SK-N-SH (cell line): ENCODE results near the gene CRTC1.

Experiments
- CTCF ChIP-seq: fragments of 200-600 bp; sonication (generic); IDR thresholded peaks from 2 replicates; pipeline ENCODE4 v1.6.1; 2017; ENCODE audit warnings: antibody characterized with exemption, mild to moderate bottlenecking, moderate library complexity
- EP300 ChIP-seq, 2 experiments: IDR thresholded peaks; 2 replicates each; pipeline versions ENCODE4 v1.4.0 to v1.6.1; 2012; ENCODE audit warnings: borderline replicate concordance in 1 of 2, low read depth in 1 of 2, low read length in 1 of 2
- EZH2phosphoT487 ChIP-seq: fragments of 200-600 bp; sonication (generic); IDR thresholded peaks from 2 replicates; pipeline ENCODE4 v1.6.1; 2017; ENCODE audit warnings: low read depth, mixed run types, mild to moderate bottlenecking, antibody characterized with exemption, moderate library complexity, borderline replicate concordance
- FOXJ3 ChIP-seq: sonication (generic); formaldehyde crosslinking; IDR thresholded peaks from 2 replicates; pipeline ENCODE4 v1.5.1; 2020; ENCODE audit warnings: mild to moderate bottlenecking, missing genetic modification reagents
- FOXM1 ChIP-seq: IDR thresholded peaks from 2 replicates; pipeline ENCODE4 v1.4.0; 2012; ENCODE audit warnings: low read depth, mild to moderate bottlenecking
- GABPA ChIP-seq: IDR thresholded peaks from 2 replicates; pipeline ENCODE4 v1.4.0; 2012; ENCODE audit warnings: low read depth, mild to moderate bottlenecking
- MEF2A ChIP-seq: IDR thresholded peaks from 2 replicates; pipeline ENCODE4 v1.4.0; 2012; ENCODE audit warnings: low read depth, borderline replicate concordance
- NRF1 ChIP-seq: IDR thresholded peaks from 2 replicates; pipeline ENCODE4 v1.6.1; 2012; ENCODE audit warnings: low read depth, mild to moderate bottlenecking, low read length
- POLR2AphosphoS5 ChIP-seq: IDR thresholded peaks from 2 replicates; pipeline ENCODE4 v1.6.1; 2012; ENCODE audit warnings: low read depth, low read length
- RAD21 ChIP-seq: IDR thresholded peaks from 2 replicates; pipeline ENCODE4 v1.6.1; 2012; ENCODE audit warnings: mild to moderate bottlenecking, low read length
- REST ChIP-seq: IDR thresholded peaks from 2 replicates; pipeline ENCODE4 v1.6.1; 2012; ENCODE audit warnings: mild to moderate bottlenecking, low read depth, low read length, moderate library complexity
- RXRA ChIP-seq: IDR thresholded peaks from 2 replicates; pipeline ENCODE4 v1.4.0; 2012; ENCODE audit warnings: low read depth, mild to moderate bottlenecking, borderline replicate concordance
- SMC3 ChIP-seq: IDR thresholded peaks from 2 replicates; pipeline ENCODE4 v1.6.1; 2012; ENCODE audit warnings: low read depth, low read length, improper control_type of control experiment
- TF ChIP-seq, protein P1 (sequence below): IDR thresholded peaks from 2 replicates; pipeline ENCODE4 v1.4.0; 2012; ENCODE audit warnings: low read depth, borderline replicate concordance

GRCh38 chr19:18768046-18768771 is 84.7 kb downstream of the CRTC1 start:
- TF ChIP-seq CTCF (peak; percentile 13; the same call in 1 of the 2 replicates), EP300 (IDR thresholded peaks at IDR 0.05; ENCODE audit: borderline replicate concordance in 1 of 2, low read depth in 1 of 2, low read length in 1 of 2) (no peak), FOXM1 (no peak), FOXJ3 (CRISPR knock-in tag) (no peak), MEF2A (no peak), REST (no peak), EZH2phosphoT487 (no peak), RAD21 (no peak), GABPA (no peak), NRF1 (no peak), POLR2AphosphoS5 (no peak), RXRA (no peak), SMC3 (no peak)
- TF ChIP-seq, protein P1, sequence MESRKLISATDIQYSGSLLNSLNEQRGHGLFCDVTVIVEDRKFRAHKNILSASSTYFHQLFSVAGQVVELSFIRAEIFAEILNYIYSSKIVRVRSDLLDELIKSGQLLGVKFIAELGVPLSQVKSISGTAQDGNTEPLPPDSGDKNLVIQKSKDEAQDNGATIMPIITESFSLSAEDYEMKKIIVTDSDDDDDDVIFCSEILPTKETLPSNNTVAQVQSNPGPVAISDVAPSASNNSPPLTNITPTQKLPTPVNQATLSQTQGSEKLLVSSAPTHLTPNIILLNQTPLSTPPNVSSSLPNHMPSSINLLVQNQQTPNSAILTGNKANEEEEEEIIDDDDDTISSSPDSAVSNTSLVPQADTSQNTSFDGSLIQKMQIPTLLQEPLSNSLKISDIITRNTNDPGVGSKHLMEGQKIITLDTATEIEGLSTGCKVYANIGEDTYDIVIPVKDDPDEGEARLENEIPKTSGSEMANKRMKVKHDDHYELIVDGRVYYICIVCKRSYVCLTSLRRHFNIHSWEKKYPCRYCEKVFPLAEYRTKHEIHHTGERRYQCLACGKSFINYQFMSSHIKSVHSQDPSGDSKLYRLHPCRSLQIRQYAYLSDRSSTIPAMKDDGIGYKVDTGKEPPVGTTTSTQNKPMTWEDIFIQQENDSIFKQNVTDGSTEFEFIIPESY = no peak
